Neural cell (in vitro differentiated cells): ENCODE data around the gene ANKLE1.

ENCODE experiments used
- EZH2 ChIP-seq: fragments of 200-600, 300-800 bp; shearing (Covaris generic), sonication (generic); IDR thresholded peaks from 2 replicates; pipeline ENCODE4 v1.6.1; 2014; ENCODE audit warnings: antibody characterized with exemption, low read length, borderline replicate concordance, mild to moderate bottlenecking; ENCODE audit not compliant: insufficient read depth, poor library complexity, severe bottlenecking
- TAF1 ChIP-seq: IDR thresholded peaks from 2 replicates; pipeline ENCODE4 v1.6.1; 2012; ENCODE audit warnings: low read depth

DNA sequence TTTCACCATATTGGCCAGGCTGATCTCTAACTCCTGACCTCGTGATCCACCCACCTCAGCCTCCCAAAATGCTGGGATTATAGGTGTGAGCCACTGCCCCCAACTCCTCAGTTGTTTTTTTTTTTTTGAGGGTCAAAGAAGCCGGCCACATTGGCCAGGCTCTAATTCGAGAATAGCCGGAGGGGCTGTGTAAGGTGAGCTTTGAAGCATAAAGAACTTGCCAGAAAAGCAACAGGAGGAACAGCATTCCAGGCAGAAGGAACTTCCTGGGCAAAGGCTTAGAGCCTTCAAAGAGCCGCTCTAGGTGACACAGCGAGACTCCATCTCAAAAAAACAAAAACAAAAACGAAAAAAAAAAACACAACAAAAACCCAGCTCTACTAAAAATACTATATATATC is 15.7 kb upstream of the ANKLE1 start:
- no peak for TF ChIP-seq EZH2
- TF ChIP-seq TAF1: no peak
